DND-41 (cell line): ENCODE measurements around the gene KIF22.

Source experiments
- ATAC-seq: fragments of 200-7000 bp; cut with Tn5 transposase; 3 replicates; pipeline ENCODE4 v1.9.1; 2021; ENCODE audit warnings: low read depth; ENCODE audit not compliant: insufficient read depth
- DNase-seq: peaks from one replicate; pipeline ENCODE4 v3.0.0-alpha.2; 2020
- H2AFZ ChIP-seq: 2 replicates; pipeline ENCODE4 v1.6.0; 2012; ENCODE audit warnings: low read depth, low read length
- H3K27ac ChIP-seq: 2 replicates; pipeline ENCODE4 v1.5.1; 2012; ENCODE audit warnings: low read length, inconsistent platforms
- H3K27me3 ChIP-seq: fragments of 200-600 bp; sonication (generic); 2 replicates; pipeline ENCODE4 v1.6.0; 2012; ENCODE audit warnings: low read length, mild to moderate bottlenecking, inconsistent platforms; ENCODE audit not compliant: insufficient read depth, poor library complexity
- H3K36me3 ChIP-seq: 2 replicates; pipeline ENCODE4 v1.5.1; 2012; ENCODE audit warnings: low read length, inconsistent platforms; ENCODE audit not compliant: insufficient read depth
- H3K4me1 ChIP-seq: 2 replicates; pipeline ENCODE4 v1.5.1; 2012; ENCODE audit warnings: mild to moderate bottlenecking, low read length; ENCODE audit not compliant: insufficient read depth
- H3K4me2 ChIP-seq: 2 replicates; pipeline ENCODE4 v1.6.0; 2012; ENCODE audit warnings: mild to moderate bottlenecking, moderate library complexity, low read length, inconsistent platforms; ENCODE audit not compliant: insufficient read depth
- H3K4me3 ChIP-seq, 2 experiments: fragments of 200-600 bp in 1 of 2; shearing (Covaris generic) in 1 of 2; 2 replicates each; pipeline ENCODE4 v1.5.1; 2012 to 2016; ENCODE audit warnings: inconsistent platforms in 2 of 2, low read length in 2 of 2, mild to moderate bottlenecking in 2 of 2, low read depth in 1 of 2, moderate library complexity in 1 of 2
- H3K79me2 ChIP-seq: 2 replicates; pipeline ENCODE4 v1.6.0; 2012; ENCODE audit warnings: low read length, inconsistent platforms; ENCODE audit not compliant: insufficient read depth
- H3K9ac ChIP-seq: 2 replicates; pipeline ENCODE4 v1.6.0; 2012; ENCODE audit warnings: low read depth, mild to moderate bottlenecking, inconsistent platforms, low read length, moderate library complexity
- H3K9me3 ChIP-seq: 2 replicates; pipeline ENCODE4 v1.5.1; 2012; ENCODE audit warnings: low read length, moderate library complexity, mild to moderate bottlenecking, inconsistent platforms; ENCODE audit not compliant: insufficient read depth, severe bottlenecking
- H4K20me1 ChIP-seq: 2 replicates; pipeline ENCODE4 v1.6.0; 2012; ENCODE audit warnings: low read length; ENCODE audit not compliant: insufficient read depth
- EZH2 ChIP-seq: IDR thresholded peaks from 3 replicates; pipeline ENCODE4 v1.6.1; 2012; ENCODE audit warnings: borderline replicate concordance, low read depth, mild to moderate bottlenecking, moderate library complexity, low read length, inconsistent platforms; ENCODE audit not compliant: severe bottlenecking
- TF ChIP-seq, protein P1 (sequence below): IDR thresholded peaks from 2 replicates; pipeline ENCODE4 v1.5.1; 2012; ENCODE audit warnings: borderline replicate concordance, low read length, moderate library complexity, mild to moderate bottlenecking; ENCODE audit not compliant: poor library complexity, severe bottlenecking; ENCODE audit errors: extremely low read depth

KIF22 gene

DNA sequence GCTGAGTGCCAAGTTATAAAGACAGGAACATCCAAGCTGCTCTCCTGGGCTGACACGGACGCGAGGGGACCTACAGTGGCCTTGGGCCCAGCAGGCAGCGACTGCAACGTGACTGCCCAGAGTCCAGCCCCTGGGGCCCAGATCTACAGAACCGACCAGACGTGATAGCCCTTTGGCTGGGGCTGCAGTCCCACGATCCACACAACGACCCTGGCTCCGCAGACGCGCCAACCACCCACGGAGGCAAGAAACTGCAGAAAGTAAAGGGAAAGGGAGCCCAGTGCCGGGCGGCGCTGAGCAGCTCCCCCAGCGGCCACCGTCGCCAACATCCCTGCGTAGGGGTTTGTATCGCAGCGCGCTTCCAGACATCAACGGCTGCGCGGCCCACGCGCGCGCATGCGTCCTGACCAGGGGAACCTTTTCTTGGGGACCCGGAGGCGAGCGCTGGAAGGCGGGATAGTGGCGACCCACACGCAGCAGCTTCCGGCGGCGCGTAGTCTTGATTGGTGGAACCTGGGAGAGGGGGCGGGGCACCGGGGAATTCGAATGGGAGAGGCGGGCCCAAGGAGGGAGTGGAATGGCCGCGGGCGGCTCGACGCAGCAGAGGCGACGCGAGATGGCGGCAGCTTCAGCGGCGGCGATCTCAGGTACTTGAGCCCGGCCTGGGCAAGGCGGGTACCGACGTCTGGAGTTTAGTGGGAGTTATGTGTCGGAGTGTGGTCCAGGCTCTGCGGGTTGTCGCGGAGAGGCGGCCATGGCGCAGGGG, at the start of gene KIF22:
Gene KIF22, plus strand, starts transcription at position 569 of the 766 bp plus-strand sequence. Its CDS starts 9 bp downstream, at position 578.
- Histone ChIP-seq H3K79me2 (peaks cover 58% of the 10 kb centered on the region), H3K4me1 (peaks cover 43% of the 10 kb centered on the region), H3K27ac (peak within 1 kb of the TSS; percentile 99), H4K20me1 (peaks cover 19% of the 10 kb centered on the region; the same call in 1 of the 2 replicates), H3K4me3 (peak within 1 kb of the TSS; percentile 77 to 85), H3K9ac (peak within 1 kb of the TSS; percentile 91), H3K9me3 (no peaks in the 10 kb centered on the region), H3K4me2 (peak within 1 kb of the TSS; percentile 88), H2AFZ (peak within 1 kb of the TSS; percentile 98), H3K36me3 (peaks cover 43% of the 10 kb centered on the region), H3K27me3 (no peaks in the 10 kb centered on the region)
- no peak for TF ChIP-seq EZH2
- TF ChIP-seq, protein P1, sequence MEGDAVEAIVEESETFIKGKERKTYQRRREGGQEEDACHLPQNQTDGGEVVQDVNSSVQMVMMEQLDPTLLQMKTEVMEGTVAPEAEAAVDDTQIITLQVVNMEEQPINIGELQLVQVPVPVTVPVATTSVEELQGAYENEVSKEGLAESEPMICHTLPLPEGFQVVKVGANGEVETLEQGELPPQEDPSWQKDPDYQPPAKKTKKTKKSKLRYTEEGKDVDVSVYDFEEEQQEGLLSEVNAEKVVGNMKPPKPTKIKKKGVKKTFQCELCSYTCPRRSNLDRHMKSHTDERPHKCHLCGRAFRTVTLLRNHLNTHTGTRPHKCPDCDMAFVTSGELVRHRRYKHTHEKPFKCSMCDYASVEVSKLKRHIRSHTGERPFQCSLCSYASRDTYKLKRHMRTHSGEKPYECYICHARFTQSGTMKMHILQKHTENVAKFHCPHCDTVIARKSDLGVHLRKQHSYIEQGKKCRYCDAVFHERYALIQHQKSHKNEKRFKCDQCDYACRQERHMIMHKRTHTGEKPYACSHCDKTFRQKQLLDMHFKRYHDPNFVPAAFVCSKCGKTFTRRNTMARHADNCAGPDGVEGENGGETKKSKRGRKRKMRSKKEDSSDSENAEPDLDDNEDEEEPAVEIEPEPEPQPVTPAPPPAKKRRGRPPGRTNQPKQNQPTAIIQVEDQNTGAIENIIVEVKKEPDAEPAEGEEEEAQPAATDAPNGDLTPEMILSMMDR: peak; percentile 89
- peak; percentile 89 for ATAC-seq
- peak; percentile 100 for DNase-seq

DNA sequence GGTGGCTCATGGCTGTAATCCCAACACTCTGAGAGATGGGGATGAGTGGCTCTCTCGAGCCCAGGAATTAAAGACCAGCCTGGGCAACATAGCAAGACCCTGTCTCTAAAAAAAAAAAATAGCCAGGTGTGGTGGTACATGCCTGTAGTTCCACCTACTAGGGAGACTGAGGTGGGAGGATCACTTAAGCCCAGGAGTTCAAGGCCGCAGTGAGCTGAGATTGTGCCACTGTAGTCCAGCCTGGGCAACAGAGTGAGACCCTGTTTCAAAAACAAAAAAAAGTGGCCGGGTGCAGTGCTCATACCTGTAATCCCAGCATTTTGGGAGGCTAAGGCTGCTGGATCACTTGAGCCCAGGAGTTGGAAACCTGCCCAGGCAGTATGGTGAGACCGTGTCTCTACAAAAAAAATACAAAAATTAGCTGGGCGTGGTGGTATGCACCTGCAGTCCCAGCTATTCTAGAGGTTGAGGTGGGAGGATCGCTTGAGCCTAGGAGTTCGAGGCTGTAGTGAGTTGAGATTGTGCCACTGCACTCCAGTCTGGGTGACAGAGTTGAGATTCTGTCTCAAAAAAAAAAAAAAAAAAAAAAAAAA, 47.8 kb upstream of the KIF22 start:
- H3K9me3 ChIP-seq: no peaks in the 10 kb centered on the region
- peaks cover 14% of the 10 kb centered on the region for H3K79me2 ChIP-seq
- H3K4me2 ChIP-seq: no peak overlapping the region
- peaks cover 5% of the 10 kb centered on the region for H3K36me3 ChIP-seq
- TF ChIP-seq EZH2: no peak
- TF ChIP-seq, protein P1: no peak
- H3K4me1 ChIP-seq: peaks cover 39% of the 10 kb centered on the region
- H3K4me3 ChIP-seq: no peak overlapping the region
- H3K9ac ChIP-seq: no peak overlapping the region
- H3K27ac ChIP-seq: no peak overlapping the region
- H2AFZ ChIP-seq: no peak overlapping the region
- H4K20me1 ChIP-seq: no peaks in the 10 kb centered on the region
- ATAC-seq: no peak
- H3K27me3 ChIP-seq: no peaks in the 10 kb centered on the region
- DNase-seq: no peak

DNA sequence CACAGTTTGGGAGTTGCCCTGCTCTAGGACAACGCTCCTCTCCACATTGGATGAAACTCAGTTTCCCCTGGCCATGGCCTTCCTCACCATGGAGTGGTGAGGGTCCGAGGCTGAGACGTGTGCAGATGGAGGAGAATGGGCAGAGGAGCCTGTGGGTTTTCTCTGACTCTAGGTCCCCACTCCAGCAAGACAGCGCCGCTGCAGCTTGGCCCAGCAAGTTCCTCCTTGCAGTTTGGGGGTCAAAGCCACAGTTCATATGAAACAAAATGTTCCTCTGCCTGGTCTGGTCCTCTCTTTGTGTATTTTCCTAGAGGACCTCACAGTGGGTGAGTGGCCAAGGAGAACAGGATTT, 47.1 kb upstream of the KIF22 start:
- ATAC-seq (no peak), DNase-seq (no peak)

More for the DNA sequence above, 47.1 kb upstream of the KIF22 start:
- Histone ChIP-seq H3K79me2 (peaks cover 14% of the 10 kb centered on the region), H4K20me1 (no peaks in the 10 kb centered on the region), H3K4me3 (no peak overlapping the region), H3K9me3 (no peaks in the 10 kb centered on the region), H3K27me3 (no peaks in the 10 kb centered on the region), H3K4me2 (no peak overlapping the region), H3K36me3 (peaks cover 5% of the 10 kb centered on the region), H3K27ac (no peak overlapping the region), H3K4me1 (peaks cover 34% of the 10 kb centered on the region), H2AFZ (no peak overlapping the region), H3K9ac (no peak overlapping the region)
- no peak for TF ChIP-seq EZH2
- TF ChIP-seq, protein P1: no peak
